Kidney glomerular epithelial cell (primary cell): ENCODE measurements around the gene CDH22.

Experiments used
- DNase-seq: peaks from one replicate; lab custom pipeline; 2025; lab: John Stamatoyannopoulos, UW

The CDH22 gene

GRCh38 chr20:46324379-46324778 lies 16.1 kb upstream of the CDH22 start:
- no peak for DNase-seq

DNA sequence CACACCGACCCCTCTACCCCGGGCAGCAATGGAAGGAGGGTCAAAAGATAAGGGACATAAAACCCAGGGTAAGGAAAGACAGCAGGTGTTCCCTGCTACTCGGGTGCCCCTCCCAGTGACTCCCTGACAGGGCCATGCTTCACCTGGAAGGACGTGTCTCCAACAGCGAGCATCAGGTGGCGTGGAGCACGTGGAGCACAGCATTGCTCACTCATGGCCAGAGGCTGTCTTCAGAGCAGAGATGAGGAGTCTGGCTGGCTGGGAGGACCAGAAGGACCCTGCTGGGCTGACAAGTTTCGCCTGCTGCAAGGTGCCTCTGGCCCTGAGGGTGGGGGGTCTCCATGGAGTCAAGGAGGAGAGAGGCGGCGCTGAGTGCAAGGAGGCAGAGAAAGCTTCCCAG lies 15.3 kb upstream of the CDH22 start:
- no peak for DNase-seq

- DNase-seq, result no peak
These were observed 14.3 kb upstream of the CDH22 start for GRCh38 chr20:46322641-46323040.

- no peak for DNase-seq
These were observed 9.4 kb upstream of the CDH22 start for GRCh38 chr20:46317685-46318177.

- no peak for DNase-seq
These were observed 8.8 kb upstream of the CDH22 start for GRCh38 chr20:46316984-46317684.

GRCh38 chr20:46315311-46315710 lies 7.0 kb upstream of the CDH22 start:
- DNase-seq, result no peak

- DNase-seq, result no peak
These were observed 4.9 kb upstream of the CDH22 start for GRCh38 chr20:46312945-46313861.

DNA sequence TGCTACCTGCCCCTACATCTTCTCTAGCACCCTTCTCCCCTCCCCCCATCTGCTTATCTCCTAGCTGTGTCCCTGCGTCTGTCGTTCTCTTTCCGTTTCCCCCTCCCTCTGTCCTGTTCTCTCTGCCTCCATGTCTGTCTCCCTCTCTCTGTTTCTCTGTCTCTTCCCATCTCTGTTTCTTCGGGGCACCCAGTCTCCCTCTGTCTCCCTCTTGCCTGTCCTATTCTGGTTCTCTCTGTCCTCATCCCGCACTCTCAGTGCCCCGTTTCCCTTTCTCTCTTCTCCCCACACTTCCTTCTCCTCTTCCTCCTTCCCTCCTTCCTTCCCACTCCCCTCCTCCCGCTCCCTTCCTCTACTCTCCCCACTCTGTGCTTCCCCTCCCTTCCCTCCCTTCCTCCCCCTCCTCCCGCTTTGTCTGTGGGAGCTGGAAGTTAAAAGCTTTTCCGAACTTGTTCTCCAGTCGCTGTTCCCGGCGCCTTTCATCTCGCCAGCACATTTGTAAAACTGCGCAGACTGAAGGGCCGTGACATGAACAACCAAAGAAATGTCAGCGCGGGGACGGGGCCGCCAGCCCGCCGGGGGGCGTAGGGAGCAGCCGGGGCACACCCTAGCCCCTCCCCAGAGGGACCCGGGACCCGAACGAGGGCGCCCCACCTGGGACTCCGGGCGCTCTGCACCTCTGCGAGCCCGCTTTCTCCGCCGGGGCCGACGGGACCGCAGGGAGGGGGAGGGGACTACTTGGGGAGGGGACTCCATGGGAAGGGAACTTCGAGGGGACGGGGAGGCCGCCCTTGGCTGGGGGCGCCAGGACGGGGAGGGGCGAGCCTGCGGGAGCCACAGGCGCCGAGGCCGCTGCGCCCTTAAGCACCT lies 4.0 kb upstream of the CDH22 start:
- DNase-seq, result no peak

DNA sequence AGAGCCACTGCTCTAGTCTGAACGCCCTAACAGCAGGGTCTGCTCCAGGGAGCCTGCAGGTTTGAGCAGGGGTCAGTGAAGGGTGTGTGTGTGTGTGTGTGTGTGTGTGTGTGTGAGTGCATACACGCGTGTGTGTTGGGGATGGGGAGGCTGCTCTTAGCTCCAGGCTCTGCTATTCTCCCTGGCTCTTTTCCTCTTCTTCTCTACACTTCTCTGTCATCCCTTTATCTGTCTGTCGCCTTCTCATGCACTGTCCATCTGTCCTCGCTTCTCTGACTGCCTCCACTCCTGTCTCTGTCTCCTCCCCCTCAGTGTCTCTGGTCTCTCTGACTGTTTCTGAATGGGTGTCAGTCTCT lies 3.4 kb upstream of the CDH22 start:
- DNase-seq, result no peak

GRCh38 chr20:46311039-46311650 lies 2.8 kb upstream of the CDH22 start:
- DNase-seq, result no peak

DNA sequence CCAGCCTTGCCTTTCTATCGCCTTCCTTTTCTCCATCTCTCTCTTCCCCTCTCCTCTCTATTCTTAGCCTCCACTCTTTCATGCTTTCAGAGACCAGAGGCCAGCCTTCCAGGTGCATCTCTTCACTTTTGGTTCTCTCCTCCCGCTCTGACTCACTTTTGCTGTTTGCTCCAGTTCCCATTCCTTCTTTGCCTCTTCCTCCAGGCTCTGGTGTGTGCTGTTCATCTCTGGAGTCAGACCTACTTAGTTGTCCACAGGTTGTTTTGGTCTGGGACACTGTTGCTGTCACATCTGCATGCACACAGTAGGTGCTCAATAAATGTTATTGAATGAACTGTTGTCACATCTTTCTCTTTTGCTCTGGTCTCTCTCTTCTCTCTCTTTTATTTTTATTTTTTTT lies 1.6 kb upstream of the CDH22 start:
- no peak for DNase-seq

- DNase-seq, result no peak
These were observed 370 bp downstream of the CDH22 start for GRCh38 chr20:46307999-46308257.

- DNase-seq, result no peak
These were observed 929 bp downstream of the CDH22 start for GRCh38 chr20:46307139-46307998.

- no peak for DNase-seq
These were observed 1.6 kb downstream of the CDH22 start for GRCh38 chr20:46306743-46307138.

- DNase-seq, result no peak
These were observed 2.3 kb downstream of the CDH22 start for GRCh38 chr20:46305973-46306360.

GRCh38 chr20:46305331-46305972 lies 2.8 kb downstream of the CDH22 start:
- DNase-seq, result no peak

DNA sequence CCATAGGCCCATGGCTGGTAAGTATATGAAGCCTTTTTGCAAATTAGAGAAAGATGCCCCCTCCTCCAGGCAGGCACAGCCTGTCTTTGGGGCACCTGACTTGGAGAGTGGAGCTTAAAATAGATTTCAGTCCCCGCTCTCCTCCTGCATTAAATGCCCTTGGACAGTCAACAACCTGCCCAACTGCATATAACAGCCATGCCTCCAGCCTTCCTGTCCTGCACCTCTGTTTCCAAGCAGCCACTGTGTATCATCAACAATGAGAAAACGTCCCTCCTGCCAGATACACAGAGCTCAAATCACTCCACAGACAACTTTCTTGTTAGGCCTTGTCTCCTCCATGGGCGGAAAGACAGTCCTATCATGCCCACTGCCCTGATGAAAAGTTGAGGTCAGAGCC lies 3.4 kb downstream of the CDH22 start:
- DNase-seq, result no peak

- no peak for DNase-seq
These were observed 3.9 kb downstream of the CDH22 start for GRCh38 chr20:46304361-46304760.

DNA sequence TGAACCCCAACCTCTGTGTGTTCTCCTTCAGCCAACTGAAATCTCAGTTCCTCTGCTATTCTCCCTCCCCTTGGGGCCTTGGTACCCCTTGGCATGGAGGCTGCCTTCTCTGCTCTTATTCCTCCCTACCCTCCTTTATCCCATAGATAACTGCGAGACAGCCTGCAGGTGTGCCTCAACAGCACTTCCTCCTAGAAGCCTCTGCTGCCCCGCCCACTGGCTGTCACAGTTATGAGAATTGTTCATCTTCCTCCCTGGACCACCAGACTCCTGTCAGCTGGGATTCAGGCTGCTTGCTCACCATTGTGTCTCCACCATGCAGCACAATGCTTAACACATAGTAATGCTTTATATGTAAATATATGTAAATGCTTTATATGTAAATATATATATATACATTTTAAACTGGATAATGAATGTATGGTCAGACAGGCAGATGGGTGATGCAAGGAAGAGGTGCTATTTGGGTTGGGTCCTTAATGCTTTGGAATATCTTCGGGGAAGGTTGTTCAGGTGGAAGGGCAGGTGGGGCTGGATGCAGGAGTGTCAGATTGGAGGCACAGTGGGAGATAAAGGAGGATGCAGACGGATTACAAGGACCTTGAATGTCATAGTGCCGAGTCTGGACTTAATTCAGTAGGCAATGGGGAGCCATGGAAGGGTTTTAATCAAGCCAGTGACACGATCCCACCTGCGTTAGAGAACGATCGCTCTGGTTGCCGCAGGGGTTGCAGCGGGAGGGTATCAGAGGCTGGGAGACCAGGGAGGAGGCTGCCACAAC lies 4.9 kb downstream of the CDH22 start:
- DNase-seq, result no peak

- DNase-seq, result no peak
These were observed 6.2 kb downstream of the CDH22 start for GRCh38 chr20:46302106-46302505.
